ENCODE data around the gene NOTCH2.
"Not testable (repeated sequence)": the region's sequence is repeated elsewhere in the genome, so short reads cannot be mapped to it uniquely, and the experiment has no call there.

The NOTCH2 gene

DNA sequence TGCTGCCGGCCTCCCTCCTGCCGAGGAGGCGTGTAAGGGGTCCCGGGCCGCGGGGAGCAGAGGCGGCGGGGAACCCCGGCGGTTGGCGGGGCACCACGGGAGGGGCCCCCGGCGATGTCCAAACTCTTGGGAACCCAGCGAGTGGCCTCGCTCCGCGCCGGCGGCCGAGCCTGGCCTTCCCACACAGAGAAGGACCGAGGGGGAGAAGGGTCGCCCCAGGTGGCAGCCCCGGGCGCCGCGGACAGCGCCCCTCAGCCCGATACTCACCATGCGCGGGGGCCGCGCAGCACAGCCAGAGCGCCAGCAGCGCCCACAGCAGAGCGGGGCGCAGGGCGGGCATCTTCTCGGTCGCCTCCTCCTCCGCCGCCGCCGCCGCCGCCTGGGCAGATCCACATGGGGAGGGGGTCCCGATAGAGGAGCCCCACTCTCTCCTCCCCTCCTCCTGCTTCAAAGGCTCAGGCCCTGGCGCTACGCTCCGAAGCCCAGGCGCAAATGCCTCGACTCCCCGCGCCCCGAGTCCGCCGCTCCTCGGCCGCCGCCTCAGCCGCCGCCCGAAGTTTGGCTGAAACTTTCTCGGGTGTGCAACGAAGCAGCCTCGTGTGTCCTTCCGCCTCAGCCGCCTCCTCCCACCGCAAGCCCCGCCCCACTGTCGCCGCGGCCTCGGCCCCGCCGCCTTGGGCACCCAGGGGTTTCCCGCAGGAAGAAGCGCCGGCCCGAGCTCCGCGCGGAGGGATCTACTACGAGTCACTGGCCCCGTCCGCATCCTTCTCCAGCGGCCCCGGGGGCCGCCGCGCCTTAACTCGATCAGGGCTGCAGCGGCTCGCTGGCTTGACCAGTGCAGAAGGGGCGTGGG, at the start of gene NOTCH2:
TSS of gene NOTCH2 (minus strand) at position 596 of the 853 bp plus-strand sequence. CDS start at position 340, 256 bp downstream.
- peak; percentile 3 for DNase-seq

DNA sequence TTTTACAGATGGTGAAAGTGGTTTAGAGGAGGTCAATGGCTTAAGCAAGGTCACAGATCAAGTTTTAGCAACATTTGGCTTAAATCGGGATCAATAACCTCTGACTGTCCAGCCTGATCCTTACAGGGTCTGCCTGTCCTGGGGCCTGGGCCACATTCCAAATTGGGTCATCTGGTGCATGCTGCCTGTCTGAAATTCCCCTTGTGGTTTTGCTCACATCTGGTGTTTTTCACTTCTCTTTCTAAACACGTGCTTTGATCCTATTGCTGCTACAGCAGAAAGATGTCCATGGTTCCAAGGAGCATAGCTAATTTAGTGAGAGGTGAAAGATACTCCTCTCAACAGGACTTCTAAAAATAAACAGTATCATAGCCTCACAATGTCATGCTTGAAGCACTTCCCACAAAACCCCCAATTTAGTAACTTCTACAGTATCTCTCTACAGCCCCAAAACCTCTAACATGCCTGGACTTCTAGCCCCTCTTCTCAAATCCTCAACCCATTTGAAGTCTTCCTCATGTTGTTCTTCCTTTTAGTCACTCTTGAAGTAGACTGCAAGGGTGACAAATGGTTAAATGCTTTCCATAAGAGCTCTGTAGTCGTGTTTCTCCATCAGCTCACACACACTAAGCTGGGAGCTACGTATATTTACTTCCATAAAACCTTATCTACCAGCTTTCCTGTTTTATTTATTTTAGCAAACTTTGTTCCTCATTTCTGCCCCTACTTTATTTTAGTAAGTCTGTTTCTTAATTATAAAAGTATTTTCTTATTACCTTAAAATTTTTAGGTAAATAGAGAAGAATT, 48.1 kb upstream of the NOTCH2 start:
- DNase-seq = not testable (repeated sequence)

- not testable (repeated sequence) for DNase-seq
These were observed 46.6 kb upstream of the NOTCH2 start for GRCh38 chr1:120116094-120116493.

DNA sequence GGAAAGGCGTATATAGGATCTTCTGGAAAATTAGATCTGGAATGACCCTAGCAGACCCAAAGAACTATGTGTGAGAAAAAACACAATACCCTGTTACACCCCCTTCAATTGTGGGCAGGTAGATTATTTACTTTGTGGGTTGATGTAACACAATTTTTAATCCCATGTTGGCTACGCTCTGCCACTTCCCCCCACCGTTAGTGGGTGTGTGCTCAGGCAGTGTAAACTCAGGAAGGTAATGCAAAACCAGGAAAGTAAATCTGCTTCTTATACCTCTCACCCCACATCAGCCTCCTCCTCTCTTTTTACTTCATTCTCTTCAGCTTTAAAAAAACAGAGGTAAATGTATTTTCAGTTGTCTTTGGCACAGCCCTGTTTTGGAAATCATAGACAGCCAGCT, 43.7 kb upstream of the NOTCH2 start:
- not testable (repeated sequence) for DNase-seq

- DNase-seq = not testable (repeated sequence)
These were observed 42.8 kb upstream of the NOTCH2 start for GRCh38 chr1:120112212-120112611.

GRCh38 chr1:120111771-120112170, 42.3 kb upstream of the NOTCH2 start:
- not testable (repeated sequence) for DNase-seq

GRCh38 chr1:120111008-120111407, 41.5 kb upstream of the NOTCH2 start:
- DNase-seq = not testable (repeated sequence)

DNA sequence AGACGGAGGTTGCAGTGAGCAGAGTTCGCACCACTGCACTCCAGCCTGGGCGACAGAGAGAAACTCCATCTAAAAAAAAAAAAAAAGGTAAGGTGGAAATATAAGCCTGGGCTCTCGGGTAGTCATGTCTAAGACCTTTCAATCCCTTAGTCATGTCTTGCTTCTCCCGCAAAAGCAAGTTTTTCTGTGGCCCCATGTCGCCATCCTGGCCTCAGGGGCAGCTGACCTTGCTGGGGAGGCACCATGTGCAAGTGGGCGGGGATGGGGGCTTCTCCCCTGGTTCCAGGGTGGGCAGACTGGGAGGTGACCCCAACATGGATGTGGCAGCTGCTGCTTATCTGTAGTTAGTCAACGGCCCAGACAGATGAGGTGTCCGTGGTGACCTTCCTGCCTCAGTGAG, 40.2 kb upstream of the NOTCH2 start:
- DNase-seq = not testable (repeated sequence)

DNA sequence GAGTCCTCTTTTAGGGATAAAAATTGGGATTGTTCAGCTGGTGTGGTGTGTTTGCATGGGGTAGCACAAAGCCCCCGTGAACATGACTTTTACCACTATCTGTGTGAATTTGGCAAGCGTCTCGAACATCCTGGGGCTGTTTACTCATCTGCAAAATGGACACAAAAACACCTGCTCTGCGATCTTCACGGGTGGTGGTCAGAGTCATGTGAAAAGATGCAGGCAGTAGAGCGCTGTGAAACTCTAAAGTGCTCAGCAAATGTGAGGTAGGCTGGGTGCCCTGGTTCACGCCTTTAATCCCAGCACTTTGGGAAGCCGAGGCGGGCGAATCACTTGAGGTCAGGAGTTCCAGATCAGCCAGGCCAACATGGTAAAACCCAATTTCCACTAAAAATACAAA, 39.7 kb upstream of the NOTCH2 start:
- not testable (repeated sequence) for DNase-seq

GRCh38 chr1:120105288-120105687, 35.8 kb upstream of the NOTCH2 start:
- DNase-seq = not testable (repeated sequence)

DNA sequence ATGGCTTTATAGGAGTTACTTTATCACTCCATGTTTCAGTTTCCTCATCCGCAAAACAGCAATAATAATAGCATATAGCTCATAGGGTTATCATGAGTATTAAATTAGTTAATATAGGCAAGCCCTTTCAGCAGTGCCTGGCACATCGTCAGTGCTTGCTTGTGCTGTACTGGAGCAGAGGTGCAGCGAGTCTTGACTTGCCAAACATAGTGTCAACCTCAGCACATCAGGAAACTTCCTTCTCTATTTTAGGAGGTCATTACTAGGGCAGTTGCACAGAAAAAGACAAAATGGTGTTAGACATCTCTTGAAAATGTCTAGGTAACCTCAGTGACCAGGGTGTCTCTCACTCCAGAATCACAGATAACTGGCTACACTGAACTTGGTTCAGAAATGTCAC, 34.3 kb upstream of the NOTCH2 start:
- DNase-seq = not testable (repeated sequence)

GRCh38 chr1:120101593-120101992, 32.1 kb upstream of the NOTCH2 start:
- not testable (repeated sequence) for DNase-seq

- DNase-seq = not testable (repeated sequence)
These were observed 31.1 kb upstream of the NOTCH2 start for GRCh38 chr1:120100590-120100989.

DNA sequence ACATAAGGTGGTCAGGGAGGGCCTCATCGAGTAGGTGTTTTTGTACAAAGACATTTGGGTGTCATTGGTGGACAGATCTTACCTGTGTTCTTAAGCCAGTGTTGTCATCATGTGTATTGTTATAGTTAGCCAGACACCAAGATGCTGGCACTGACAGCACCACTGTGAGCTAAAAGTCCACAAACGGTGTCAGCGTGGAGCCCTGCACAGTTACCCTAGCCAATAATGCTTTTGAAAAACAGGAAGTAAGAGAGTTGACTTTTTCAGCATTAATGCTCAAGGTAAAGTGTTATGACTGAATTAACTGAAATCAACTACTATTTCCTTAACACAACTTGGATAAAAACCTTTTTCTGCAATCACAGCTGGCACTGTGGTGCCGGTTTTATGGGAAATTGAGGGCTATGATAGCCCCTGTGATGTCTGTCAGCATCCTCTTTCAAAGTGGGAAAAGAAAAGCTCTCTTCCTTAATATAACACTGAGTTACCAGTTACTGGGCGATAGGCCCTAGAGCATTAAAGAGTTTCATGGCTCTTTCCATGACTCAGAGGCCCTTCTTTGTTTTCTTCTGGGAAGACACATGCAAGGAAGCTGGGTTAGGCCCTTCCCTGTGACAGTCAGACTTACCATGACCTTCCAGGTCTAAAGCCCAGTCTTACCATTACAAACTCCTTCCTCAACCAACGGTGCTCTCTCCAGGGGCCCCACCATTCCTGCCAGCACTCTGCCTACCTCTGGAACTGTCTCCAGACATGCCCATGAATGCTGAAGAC, 29.7 kb upstream of the NOTCH2 start:
- DNase-seq = not testable (repeated sequence)

GRCh38 chr1:120096981-120097545, 27.6 kb upstream of the NOTCH2 start:
- DNase-seq = not testable (repeated sequence)

GRCh38 chr1:120093548-120094181, 24.2 kb upstream of the NOTCH2 start:
- not testable (repeated sequence) for DNase-seq

DNA sequence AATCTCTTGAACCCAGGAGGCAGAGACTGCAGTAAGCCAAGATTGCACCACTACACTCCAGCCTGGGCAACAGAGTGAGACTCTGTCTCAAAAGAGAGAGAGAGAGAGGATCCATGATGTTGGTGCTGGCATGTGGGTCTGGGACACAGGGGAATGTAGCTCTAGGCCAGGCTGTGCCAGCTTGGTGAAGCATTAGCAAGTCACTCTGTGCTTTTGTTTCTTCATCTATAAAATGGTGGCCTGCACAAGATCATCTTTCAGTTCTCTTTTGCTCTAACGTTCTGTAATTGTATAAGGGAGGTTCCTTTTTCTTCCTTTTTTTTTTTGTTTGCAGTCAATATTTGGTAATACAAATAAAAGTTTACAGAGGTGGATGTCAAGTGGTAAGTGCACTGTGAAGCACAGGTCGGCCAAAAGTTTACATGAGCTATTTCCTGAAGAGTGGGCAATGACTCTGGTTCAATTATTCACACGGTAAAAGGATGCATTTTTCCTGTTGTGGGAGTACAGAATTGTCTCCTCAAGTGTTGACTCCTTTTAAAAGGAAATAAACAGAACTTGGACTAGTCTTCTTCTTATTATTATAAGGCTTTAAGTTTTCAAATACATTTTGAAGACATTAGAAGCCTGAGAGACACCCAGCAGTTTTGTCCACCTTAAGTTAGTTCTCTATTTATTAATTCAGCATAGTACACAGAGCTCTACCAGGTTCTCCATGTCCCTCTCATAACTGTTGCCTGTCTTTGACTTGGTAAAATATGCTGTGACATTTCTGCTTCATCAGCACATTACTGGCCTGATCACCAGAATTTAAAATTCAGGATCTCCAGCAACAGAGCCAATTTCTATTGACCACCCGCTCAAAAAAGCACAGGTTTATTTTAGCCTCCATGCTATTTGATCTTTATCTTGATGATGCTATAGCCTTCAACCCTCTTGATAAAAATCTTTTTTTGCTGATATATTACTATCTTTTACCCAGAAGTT, 23.1 kb upstream of the NOTCH2 start:
- not testable (repeated sequence) for DNase-seq

DNA sequence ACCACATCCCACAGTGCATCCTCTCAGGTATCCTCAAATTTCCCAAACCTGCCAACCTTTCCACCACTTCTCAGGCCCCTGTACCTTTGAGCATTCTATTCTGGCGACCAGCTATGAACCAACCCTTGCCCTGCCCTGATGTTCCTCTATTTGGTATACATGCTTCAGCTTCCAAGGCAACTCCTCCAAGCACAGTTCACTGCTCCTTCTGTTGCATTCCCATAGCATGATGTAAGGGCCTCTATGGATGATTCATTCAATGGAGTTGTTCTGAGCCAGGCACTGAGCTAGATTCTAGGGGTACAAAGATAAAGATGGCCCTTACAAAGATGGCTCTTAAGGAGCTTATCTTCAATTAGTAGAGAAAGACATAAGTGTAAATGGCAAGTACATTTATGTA, 21.4 kb upstream of the NOTCH2 start:
- DNase-seq = not testable (repeated sequence)

DNA sequence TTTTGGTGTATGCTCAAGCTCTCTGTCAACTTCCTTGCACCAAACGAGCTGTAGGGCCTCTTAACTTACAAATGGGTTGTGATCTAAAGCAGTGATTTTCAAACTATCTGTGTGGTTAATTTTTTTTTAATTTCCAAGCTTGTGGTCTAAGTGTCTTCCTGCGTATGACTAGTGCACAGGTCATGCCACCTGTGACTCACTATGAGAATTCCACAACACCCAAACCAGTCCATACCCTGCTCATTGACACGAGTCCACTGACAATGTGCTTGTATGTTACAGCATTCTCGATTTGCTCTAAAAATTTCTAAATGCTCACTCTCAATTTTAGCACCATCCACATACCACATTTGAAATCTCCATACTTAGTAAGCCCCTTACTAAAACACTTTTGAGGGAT, 18.5 kb upstream of the NOTCH2 start:
- DNase-seq = not testable (repeated sequence)

- DNase-seq = not testable (repeated sequence)
These were observed 405 bp upstream of the NOTCH2 start for GRCh38 chr1:120069920-120070214.

DNA sequence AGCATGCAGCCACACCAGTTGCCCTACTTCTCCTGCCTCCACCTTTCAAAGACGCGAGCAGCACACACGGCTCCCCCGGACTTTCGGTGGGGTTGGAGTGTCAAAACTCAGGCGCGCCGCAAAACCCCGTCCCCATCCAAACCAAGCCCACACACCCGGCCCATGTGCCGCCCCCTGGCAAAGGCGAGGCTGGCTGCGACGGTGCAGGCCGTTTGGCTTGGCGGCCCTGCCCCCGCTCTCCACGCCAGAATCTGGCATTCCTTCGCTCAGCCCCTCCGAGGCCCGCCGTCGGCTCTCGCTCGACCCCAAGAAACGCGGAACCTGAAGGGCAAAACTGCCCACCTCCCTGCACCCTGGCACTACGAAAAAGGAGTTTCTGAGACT, 787 bp downstream of the NOTCH2 start:
- DNase-seq = not testable (repeated sequence)

All from NCI-H2227 treated with DMSO at 0.1 percent for 48 hours (cell line).